ENCODE results near the gene SNAP47.

DNA sequence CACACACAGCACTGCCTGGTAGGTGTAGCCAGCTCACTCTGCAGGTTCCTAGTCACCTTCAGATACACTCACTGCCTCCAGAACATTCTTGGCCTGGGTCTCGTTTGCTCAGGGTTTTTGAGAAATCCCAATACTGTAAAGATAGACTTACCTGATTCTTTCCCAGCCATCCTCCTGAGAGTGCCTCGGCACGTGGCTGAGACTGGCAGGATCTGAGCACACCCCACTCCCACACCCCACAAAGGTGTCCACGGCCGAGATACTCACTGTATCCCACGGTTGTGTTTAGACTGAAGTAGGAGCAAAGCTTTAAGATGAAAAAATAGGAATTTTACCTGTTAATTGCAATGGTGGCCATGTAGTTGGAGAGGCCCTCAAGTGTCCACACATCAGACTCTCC lies 33.4 kb downstream of the SNAP47 start:
- TF ChIP-seq, protein P1, sequence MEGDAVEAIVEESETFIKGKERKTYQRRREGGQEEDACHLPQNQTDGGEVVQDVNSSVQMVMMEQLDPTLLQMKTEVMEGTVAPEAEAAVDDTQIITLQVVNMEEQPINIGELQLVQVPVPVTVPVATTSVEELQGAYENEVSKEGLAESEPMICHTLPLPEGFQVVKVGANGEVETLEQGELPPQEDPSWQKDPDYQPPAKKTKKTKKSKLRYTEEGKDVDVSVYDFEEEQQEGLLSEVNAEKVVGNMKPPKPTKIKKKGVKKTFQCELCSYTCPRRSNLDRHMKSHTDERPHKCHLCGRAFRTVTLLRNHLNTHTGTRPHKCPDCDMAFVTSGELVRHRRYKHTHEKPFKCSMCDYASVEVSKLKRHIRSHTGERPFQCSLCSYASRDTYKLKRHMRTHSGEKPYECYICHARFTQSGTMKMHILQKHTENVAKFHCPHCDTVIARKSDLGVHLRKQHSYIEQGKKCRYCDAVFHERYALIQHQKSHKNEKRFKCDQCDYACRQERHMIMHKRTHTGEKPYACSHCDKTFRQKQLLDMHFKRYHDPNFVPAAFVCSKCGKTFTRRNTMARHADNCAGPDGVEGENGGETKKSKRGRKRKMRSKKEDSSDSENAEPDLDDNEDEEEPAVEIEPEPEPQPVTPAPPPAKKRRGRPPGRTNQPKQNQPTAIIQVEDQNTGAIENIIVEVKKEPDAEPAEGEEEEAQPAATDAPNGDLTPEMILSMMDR (IDR thresholded peaks at IDR 0.05; ENCODE audit: poor library complexity), result no peak
- no peak for TF ChIP-seq EZH2phosphoT487 (IDR thresholded peaks at IDR 0.05; ENCODE audit: low read depth, severe bottlenecking, unreplicated experiment)

Data from hepatocyte (in vitro differentiated cells).